Measurements from ENCODE around the gene DRAP1. TPM values are rescaled to one million over a fixed set of nuclear protein-coding genes. Genes with fewer than 3 reads are reported as not detected.
"Not testable (repeated sequence)": the region's sequence is repeated elsewhere in the genome, so short reads cannot be mapped to it uniquely, and the experiment has no call there.

The DRAP1 gene
- total RNA-seq, 1 donor from 2014 or later = 64.7 TPM

- Mint-ChIP-seq H3K27me3 (peaks cover 3% of the 10 kb centered on the region), H3K4me3 (no peak overlapping the region), H3K4me1 (peaks cover 7% of the 10 kb centered on the region), H3K9me3 (no peaks in the 10 kb centered on the region), H3K27ac (no peak overlapping the region), H3K36me3 (ENCODE audit: low read depth) (no peaks in the 10 kb centered on the region)
- no peak for ATAC-seq (ENCODE audit: low read depth)
- intact Hi-C loops (cut with micrococcal nuclease) = no loop called here
- TF ChIP-seq CTCF (IDR thresholded peaks at IDR 0.05) = no peak
- POLR2A ChIA-PET = interaction anchor here (0.6 to 0.7 kb wide), 2 partner anchors 160 to 1180 kb away, joined by 5 to 11 read pairs; no protein-coding TSS in a partner anchor
- no peak for DNase-seq
- CTCF ChIA-PET = no interaction called here
Observed at GRCh38 chr11:65945941-65946558, 26.8 kb downstream of the DRAP1 start.

- intact Hi-C loops (cut with micrococcal nuclease) = no loop called here
- H3K27ac Mint-ChIP-seq = no peak overlapping the region
- ChIA-PET POLR2A (interaction anchor here (0.5 to 0.7 kb wide), 3 partner anchors 160 to 1179 kb away, joined by 5 to 11 read pairs (median 7); no protein-coding TSS in a partner anchor), CTCF (no interaction called here)
- no peaks in the 10 kb centered on the region for H3K9me3 Mint-ChIP-seq
- no peak overlapping the region for H3K4me3 Mint-ChIP-seq
- DNase-seq = no peak
- ATAC-seq (ENCODE audit: low read depth) = no peak
- H3K27me3 Mint-ChIP-seq = peaks cover 4% of the 10 kb centered on the region
- H3K4me1 Mint-ChIP-seq = peaks cover 1% of the 10 kb centered on the region
- no peak for TF ChIP-seq CTCF (IDR thresholded peaks at IDR 0.05)
- no peaks in the 10 kb centered on the region for H3K36me3 Mint-ChIP-seq (ENCODE audit: low read depth)
Observed at GRCh38 chr11:65946655-65947054, 27.4 kb downstream of the DRAP1 start.

- Mint-ChIP-seq H3K27me3 (peaks cover 4% of the 10 kb centered on the region), H3K4me3 (no peak overlapping the region), H3K9me3 (no peaks in the 10 kb centered on the region), H3K27ac (no peak overlapping the region), H3K4me1 (no peaks in the 10 kb centered on the region), H3K36me3 (ENCODE audit: low read depth) (no peaks in the 10 kb centered on the region)
- no peak for TF ChIP-seq CTCF (IDR thresholded peaks at IDR 0.05)
- no peak for ATAC-seq (ENCODE audit: low read depth)
- ChIA-PET POLR2A (interaction anchor here (0.5 to 0.7 kb wide), 2 partner anchors 38 to 280 kb away, joined by 4 to 7 read pairs; no protein-coding TSS in a partner anchor), CTCF (no interaction called here)
- intact Hi-C loops (cut with micrococcal nuclease) = no loop called here
- DNase-seq = no peak
Observed at GRCh38 chr11:65947133-65947532, 27.9 kb downstream of the DRAP1 start.

- ATAC-seq (ENCODE audit: low read depth) = no peak
- Mint-ChIP-seq H3K27me3 (peaks cover 4% of the 10 kb centered on the region), H3K9me3 (no peaks in the 10 kb centered on the region), H3K4me3 (no peak overlapping the region), H3K4me1 (no peaks in the 10 kb centered on the region), H3K27ac (no peak overlapping the region), H3K36me3 (ENCODE audit: low read depth) (no peaks in the 10 kb centered on the region)
- no peak for DNase-seq
- ChIA-PET POLR2A (interaction anchor here (0.7 to 1.0 kb wide), 2 partner anchors 11 to 38 kb away, joined by 4 read pairs; no protein-coding TSS in a partner anchor), CTCF (interaction anchor here (1.3 kb wide), 1 partner anchor 59 kb away, joined by 3 read pairs; the partner anchor contains the start of gene FIBP)
- TF ChIP-seq CTCF (IDR thresholded peaks at IDR 0.05) = no peak
- intact Hi-C loops (cut with micrococcal nuclease) = no loop called here
Observed at GRCh38 chr11:65947603-65948125, 28.4 kb downstream of the DRAP1 start.

GRCh38 chr11:65950711-65951110 lies 31.5 kb downstream of the DRAP1 start:
- H3K36me3 Mint-ChIP-seq (ENCODE audit: low read depth); intact Hi-C loops (cut with micrococcal nuclease); POLR2A ChIA-PET; H3K27ac Mint-ChIP-seq; H3K9me3 Mint-ChIP-seq; H3K4me3 Mint-ChIP-seq; H3K4me1 Mint-ChIP-seq; CTCF ChIA-PET; H3K27me3 Mint-ChIP-seq; DNase-seq; ATAC-seq (ENCODE audit: low read depth): not testable (repeated sequence)

GRCh38 chr11:65951641-65952040 lies 32.4 kb downstream of the DRAP1 start:
- H3K9me3 Mint-ChIP-seq; H3K27me3 Mint-ChIP-seq; ATAC-seq (ENCODE audit: low read depth); H3K4me1 Mint-ChIP-seq; CTCF ChIA-PET; intact Hi-C loops (cut with micrococcal nuclease); DNase-seq; H3K4me3 Mint-ChIP-seq; H3K27ac Mint-ChIP-seq; H3K36me3 Mint-ChIP-seq (ENCODE audit: low read depth): not testable (repeated sequence)
- POLR2A ChIA-PET = interaction anchor here (0.6 to 0.7 kb wide), 2 partner anchors 23 to 82 kb away, joined by 3 to 4 read pairs; no protein-coding TSS in a partner anchor

Data from activated B cell treated with CpG ODN at 0.5 μM for 24 hours (primary cell).